Measurements from ENCODE around the gene PAEP.

Gene PAEP

DNA sequence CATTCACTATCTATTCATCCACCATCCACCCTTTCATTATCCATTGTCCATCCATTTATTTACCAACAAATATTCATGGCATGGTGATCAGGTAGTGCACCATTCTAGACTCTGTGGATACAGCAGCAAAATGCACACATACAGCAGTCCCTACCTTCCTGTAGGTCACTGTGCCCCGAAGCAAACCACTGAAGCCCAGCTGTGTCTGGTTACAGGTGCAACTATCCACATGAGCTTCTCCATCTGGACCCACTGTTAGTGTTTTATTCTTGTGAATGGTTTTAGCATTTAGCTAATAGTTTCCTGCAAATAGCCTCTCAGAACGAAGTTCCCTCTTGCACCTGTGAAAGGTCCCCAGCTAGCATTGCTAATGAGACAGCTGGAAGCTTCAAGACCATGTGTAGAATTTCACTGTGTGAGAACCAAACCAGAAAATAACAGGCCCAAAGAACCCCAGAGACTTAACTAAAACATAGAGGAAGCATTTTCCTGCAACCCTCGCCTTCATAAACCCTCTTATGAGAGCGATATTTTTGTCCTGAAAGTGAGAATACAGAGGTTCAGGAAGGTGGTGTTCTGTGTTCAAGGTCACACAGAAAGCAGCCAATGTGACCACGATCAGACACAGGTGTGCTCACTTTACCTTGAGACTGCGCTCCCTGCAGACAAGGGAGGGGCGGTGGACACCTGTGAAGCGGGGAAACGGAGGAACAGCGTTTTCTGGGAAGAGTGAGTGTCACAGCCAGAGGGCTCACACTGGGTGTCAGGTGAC lies 18.5 kb downstream of the PAEP start:
- no peak for DNase-seq (ENCODE audit: low spot score)

DNA sequence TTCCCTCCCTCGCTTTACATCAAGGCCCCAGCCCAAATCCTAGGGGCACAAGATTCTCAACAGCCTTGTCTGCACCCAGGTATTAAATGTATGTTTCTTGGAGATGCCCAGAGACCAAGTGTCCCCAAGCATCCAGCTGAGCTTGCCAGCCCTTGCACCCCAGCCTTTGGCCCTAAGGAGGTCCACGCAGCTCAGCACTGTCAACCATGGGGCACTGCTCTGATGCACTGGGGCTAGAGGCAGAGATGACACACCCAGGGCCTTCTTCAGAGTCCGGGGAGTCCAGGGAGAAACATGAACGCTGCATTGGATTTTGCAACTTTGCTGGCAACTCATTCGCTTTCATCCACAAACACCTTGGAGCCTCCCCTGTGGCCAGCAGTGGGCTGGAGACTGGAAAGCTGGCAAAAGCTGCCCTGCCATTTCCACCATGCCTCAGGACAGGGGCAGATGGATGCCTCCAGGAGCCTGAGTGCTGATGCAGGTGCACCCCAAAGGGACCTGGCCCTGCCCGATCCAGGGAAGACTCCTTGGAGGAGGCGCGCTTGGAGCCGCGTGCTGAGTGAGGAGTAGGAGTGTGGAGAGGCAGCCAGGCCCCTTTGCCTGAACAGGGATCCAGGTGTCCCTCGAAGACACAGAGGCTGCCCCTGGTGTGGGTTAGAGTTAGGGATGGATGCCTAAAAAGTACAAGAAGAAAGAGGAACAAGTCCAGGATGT lies 19.3 kb downstream of the PAEP start:
- DNase-seq (ENCODE audit: low spot score): no peak

DNA sequence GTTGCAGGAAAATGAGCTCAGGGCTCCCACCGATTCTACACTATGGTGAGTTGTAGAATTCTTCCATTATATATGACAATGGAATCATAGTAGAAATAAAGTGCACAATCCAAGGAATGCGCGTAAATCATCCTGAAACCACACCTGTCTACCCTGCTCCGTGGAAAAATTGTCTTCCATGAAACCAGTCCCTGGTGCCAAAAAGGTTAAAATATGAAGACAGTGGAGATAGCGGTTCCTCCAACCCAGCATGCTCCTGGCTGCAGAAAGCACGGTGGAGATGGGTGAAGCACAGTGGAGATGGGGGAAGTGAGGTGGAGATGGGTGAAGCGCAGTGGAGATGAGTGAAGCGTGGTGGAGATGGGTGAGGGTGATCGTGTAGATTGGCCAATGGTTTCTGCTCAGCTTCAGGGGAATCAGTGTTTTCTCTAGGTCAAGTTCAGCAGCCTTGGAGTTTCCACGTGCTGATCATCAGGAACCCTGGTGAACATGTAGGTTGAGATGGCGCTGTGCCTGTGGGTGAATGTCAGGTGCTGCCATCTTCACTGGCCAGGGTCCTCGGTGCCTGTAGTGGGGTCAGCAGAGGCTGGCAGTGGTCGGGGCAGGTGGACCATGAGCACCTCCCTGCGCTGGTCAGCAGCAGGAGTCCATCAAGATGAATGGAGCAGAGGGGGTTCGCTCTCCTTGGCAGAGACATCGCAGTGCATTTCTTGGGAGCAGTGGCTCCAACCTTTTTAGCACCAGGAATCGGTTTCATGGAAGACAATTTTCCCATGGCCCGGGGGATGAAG lies 20.3 kb downstream of the PAEP start:
- DNase-seq (ENCODE audit: low spot score): no peak

DNA sequence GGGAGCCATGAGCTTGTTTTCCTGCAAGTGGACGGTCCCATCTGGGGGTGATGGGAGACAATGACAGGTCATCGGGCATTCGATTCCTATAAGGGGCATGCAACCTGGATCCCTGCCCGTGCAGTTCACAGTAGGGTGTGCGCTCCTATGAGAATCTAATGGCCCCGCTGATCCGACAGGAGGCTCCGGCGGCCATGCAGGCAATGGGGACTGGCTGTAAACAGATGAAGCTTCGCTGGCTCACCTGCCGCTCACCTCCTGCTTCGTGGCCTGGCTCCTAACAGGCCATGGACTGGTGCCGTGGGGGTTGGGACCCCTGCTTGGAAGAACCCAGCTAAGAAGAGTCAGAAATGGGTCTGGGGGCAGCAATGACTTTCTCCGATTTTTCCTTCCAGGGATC lies 21.0 kb downstream of the PAEP start:
- DNase-seq (ENCODE audit: low spot score): no peak

DNA sequence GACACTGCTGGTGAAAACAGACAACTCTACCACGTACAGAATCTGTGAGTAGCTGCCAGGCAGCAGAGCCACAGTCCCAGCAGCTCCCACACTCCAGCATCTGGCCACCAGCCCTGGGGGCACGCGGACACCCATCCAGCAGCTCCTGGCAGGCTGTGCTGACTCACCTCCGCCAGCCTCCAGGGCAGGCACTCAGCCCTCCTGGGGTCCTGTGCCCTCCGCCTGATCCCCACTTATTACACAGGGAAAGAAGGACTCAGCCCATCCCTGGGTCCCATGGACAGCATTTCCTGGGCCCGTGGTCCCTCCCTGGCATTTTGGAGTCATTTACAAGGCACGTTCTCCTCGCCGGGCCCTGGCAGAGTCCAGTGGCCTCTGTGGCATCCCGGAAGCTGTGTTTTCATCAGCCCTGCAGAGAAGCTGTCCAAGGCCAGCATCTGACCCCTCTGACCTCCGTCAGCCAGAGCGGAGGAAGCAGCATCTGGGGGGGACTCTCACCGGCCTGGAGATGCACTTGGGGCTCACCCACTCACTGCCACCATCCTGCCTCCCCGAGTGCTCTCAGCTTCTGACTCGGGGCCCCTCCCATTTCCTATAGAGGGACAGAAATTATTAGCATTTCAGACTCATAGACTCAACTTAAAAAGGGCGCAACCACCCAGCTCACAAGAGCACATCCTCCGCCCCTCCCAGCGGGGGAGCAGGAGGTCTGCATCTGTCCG lies 21.6 kb downstream of the PAEP start:
- no peak for DNase-seq (ENCODE audit: low spot score)

DNA sequence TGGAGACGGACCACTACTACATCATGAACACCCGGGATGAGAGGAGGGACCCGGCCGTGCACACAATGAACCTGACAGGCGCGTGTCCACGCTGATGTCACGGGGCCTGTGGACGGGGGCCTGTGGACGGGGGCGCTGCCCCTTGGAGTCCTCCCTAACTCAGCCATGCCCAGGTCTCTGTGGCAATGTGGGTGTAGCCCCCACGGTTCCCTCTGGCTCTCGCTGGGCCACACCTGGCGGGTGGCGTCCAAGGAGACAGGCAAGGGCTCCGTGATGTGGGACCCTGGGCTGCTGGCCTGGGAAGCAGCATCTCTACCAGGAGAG lies 22.1 kb downstream of the PAEP start:
- no peak for DNase-seq (ENCODE audit: low spot score)

DNA sequence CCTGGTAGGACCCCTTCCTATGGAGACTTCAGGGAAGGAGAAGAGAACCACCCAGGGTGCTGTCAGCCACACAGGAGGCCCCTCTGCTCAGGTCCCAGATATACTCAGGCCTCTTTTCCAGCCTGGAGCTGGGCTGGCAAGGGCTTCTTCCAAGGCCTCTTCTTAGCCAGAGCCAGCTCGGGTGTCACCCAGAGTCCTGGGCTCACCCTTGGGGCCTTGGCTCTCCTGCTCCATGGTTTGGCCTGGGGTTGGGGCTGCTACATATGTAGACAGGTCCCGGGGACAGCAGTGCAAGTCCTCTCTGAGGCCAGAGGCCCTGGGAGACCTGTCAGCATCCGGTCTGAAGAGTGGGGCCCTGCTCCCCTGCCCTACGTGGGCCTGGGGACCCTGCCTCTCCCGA lies 22.8 kb downstream of the PAEP start:
- DNase-seq (ENCODE audit: low spot score): no peak

DNA sequence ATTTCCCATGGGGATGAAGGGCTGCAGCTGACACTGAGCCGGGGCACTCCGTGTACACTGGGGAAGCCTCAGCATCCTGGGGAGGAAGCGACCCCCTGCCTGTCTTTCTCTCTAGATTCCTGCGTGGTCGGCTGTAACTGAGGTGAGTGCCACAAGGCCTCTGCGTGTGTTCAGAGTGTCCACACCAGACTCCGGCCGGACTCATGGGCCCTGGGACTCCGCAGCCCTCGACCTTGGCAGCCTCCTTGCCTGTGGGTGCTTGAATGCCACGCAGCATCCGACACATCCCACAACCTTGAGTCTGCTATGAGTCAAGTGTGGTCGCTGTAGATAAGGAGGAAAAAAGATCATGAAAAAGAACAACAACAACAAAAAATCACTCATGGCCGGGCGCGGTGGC lies 23.4 kb downstream of the PAEP start:
- DNase-seq (ENCODE audit: low spot score): no peak

DNA sequence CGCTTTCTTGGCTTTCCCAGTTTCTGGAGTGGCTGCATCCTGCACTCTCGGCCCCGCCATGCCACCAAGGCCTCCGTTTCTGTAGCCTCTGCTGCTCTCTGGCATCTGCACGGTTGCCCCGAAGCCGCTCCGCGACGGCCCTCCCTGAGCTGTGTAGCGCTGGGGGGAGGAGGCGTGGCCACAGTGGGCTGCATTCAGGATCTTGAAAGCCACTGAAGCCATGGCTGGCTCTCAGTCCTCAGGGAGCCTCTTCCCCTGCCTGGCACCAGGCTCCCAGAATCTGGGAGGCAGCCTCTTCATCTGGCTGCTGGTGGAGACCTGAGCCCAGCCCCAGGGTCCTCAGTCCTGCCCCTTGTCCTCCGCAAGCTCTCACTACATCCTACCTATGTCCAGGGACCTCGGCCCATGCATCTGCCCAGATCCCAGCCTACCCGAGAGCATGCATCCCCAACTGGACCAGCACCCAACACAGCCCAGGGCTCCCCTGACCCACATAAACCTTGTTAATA lies 25.1 kb downstream of the PAEP start:
- DNase-seq (ENCODE audit: low spot score): no peak

DNA sequence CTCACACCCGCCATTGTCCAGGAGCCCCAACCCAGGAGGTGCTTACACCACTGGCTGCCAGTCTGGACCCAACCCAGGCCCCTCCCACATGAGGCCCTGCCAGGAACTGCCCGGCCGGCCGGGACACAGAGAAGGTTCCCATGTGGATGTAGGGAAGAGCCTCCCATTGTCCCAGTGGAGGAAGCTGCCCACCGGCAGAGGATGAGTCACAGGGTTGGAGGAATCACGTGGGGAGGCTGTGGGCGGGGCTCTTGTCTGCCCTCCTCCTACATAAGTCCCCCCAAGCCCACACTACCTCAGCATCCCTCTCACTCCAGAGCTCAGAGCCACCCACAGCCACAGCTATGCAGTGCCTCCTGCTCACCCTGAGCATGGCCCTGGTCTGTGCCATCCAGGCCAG lies 26.1 kb downstream of the PAEP start:
- no peak for DNase-seq (ENCODE audit: low spot score)

DNA sequence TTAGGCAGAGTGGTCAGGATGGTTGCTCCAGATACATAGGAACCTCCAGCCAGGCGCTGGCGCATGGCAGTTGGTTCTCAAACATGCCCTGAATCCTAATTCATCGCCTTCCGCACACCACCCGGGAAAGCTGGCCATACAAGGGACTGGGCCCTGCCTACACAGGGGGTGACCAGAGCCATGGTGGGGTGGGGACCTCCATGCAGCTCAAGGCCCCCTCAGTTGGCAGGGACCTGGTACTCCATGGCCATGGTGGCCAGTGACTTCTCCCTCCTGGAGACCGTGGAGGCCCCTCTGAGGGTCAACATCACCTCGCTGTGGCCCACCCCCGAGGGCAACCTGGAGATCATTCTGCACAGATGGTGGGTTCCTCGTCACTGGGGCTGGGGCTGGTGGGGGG lies 26.8 kb downstream of the PAEP start:
- DNase-seq (ENCODE audit: low spot score): no peak

DNA sequence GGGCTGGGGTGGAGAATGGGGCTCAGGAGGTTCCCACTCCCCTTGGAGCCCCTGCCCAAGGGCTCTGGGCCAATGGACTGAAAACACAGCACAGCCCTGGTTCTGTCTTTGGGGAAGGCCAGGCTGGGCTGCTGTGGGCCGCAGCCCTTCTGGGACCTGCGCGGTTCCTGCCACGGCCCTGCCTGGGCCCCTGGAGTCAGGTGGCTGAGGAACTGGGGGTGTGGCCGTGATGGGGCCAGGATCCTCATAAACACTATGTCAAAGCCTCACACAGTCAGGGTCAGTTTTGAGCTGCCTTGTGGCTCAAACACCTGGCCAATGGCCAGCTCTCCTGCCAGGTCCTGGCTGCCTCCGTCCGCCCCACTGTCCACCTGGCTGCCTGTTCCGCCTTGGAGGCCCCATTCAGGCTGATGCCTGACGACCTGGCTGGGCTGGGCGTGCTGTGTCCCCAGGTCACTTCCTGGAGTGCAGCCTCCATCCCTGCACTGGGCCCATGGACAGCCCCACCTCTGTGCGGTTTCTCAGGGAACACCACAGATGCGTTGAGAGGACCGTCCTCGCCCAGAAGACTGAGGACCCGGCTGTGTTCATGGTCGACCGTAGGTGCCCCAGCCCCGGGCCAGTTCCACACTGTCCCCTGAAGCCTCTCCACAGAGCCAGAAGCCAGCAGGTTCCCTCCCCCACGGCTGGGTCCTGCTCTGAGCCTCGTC lies 27.5 kb downstream of the PAEP start:
- no peak for DNase-seq (ENCODE audit: low spot score)

DNA sequence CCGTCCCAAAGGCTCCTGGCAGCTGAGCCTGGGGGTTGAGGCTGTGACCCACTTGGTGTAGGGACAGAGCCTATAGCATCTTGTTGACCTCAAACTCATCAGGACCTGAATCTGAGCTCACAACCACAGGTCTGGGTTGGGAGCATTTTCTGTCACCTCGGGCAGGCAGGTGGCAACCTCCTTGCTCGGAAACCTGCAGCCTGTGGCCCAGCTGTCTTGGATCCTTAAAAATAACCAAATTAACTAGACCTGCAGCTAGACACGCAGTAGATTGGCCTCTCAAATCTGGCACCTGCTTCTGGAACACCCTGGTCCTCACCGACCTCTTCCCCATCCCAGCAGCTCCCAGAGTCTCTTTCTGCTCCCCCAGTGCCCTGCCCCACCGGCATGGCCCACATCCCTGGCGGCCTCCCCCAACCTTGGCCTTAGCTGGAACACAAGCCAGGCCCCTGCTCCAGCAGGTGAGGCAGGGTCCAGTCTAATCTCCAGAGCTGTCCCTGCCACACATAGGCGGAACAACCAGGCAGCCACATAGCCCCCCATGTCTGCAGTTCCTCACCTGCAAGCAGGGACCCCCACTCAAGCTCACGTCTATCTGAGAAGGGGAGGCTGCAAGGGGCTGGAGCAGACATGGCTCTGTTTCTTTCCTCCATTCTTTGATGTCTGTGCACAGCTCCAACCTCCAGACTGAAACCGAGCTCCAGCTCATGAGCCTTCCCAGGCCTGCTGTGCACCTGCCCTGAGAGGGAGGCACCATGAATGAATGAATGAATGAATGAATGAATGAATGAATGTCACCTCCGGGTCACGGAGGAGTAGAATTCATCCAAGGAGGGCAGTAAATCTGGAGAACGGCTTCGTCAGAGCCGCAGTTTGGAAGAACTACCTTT lies 28.3 kb downstream of the PAEP start:
- DNase-seq (ENCODE audit: low spot score): no peak

DNA sequence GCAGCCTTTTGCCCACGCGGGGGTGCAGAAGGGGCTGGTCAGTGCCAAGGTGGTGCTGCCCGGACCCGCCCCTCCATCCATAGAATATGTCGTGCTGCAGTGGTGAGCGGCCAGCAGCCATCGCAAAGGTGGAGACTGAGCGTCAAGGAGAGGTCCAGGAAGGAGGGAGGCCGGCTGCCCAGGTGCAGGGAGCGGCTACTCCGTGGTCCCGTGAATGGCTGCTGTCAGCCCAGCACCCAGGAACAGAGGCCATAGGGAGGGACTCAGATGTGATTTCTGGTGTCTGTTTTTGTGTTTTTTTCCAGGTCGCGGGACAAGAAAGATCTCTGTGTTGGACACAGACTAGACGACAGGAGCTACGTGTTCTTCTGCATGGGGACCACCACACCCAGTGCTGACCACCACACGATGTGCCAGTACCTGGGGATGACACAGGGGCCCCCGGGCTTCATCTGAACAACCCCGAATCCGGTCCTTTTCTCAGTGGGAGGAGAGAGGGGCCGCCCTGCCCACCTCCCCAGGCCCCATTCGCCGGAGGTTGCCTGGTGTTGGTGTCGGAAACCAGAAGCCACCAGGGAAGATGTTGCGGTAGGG lies 29.0 kb downstream of the PAEP start:
- no peak for DNase-seq (ENCODE audit: low spot score)

DNA sequence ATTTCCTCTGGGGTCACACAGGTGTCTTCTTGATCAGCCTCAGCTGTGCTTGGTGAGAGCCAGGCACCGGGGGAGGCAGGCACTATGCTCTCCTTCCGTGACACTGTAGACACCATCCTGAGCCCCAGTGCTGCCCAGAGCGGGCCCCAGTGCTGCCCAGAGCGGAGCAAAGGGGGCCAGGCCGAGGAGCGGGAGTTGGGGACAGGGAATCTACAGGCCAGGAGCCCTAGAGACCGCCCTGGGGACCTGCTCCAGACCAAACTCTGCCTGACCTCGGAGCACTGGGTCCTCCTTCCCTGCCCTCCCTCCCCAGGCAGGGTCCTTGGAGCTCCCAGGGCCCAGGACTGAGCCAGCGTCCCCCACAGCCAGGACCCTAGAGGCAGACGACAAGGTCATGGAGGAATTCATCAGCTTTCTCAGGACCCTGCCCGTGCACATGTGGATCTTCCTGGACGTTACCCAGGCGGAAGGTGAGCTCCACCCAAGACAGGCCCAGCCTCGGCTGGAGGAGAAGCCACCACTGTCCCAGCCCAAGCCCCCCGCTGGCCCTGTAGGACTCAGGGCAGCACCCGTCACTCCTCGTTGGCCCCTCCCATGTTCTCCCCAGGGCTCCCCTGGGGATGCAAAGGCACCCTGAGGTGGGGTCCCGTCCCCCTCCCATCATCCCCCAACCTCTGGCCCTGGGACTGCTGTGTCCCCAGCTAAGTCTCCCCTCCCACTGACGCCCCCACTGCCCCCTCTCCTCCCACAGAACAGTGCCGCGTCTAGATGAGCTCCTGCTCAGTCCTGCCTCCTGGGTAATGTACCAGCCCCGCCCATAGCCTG lies 30.2 kb downstream of the PAEP start:
- DNase-seq (ENCODE audit: low spot score): no peak

DNA sequence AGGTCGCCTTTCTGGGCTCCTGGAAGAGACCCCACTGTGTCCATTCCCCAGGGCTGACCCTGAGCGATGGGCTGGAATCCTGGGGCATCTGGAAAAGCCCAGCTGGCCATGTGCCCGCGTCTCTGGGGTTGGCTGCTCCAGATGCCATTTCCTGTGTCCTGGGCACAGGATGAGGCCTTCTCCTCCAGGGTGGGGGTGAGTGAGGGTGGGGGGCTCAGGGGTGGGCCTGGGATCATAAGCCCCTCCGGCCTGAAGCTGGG lies 30.7 kb downstream of the PAEP start:
- DNase-seq (ENCODE audit: low spot score): no peak

DNA sequence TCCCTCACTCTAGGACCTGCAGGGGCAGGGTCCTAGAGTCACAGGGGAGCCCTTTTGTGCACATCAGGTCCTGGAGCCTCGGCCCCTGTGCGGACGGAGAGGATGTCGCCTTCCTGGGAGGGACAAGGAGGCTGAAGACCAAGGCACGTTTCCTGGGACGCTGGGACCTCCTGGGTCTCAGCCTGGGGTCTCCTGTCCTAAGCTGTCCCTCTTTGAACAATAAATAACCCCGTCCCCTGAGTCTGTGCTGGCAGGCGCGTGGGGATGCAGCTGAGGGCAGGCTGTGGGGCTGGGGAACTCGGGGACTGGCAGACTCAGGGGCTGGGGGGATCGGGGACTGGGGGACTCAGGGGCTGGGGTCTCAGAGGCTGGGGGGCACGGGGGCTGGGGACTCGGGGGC lies 31.1 kb downstream of the PAEP start:
- no peak for DNase-seq (ENCODE audit: low spot score)

DNA sequence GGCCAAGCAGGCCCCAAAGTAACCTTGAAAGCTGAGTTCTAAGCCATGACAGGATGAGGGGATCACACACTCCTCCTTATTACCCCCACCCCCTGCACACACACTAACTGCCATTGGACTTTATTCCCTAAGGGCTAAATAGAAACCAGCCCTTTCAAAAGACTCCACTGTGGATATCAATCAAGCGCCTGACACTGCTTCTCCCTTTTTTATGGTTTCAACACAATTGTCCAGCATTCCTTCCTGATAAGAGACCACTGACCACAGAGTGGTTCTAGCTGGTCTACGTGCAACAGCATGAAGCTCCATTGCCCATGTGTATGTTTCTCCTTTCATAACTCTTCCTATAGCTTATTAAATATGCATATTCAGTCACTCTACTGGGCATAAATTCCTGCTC lies 34.7 kb downstream of the PAEP start:
- no peak for DNase-seq (ENCODE audit: low spot score)

DNA sequence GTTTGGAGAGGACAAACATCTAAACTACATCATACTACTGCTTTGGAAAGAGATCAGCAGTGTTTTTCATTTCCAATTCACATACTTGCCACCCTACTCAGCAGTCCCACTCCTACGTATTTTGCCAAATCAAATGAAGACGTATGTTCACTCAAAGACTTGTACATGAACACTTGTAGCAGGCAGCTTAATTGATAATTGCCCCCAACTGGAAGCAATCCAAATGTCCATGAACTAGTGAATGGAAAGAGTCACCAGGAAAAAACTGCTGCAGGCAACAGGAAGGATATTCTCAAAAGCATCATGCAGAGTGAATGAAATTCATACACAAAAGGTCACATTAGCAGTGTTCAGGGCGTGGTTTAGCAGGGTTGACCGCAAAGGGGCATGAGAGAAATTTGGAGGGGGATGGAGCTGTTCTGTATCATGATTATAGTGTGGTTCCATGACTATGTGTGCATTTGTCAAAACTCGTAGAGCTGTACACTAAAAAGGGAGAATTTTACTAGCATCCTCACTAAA lies 38.8 kb downstream of the PAEP start:
- DNase-seq (ENCODE audit: low spot score): no peak
